Measurements from ENCODE around the gene CRY2.

Gene CRY2

DNA sequence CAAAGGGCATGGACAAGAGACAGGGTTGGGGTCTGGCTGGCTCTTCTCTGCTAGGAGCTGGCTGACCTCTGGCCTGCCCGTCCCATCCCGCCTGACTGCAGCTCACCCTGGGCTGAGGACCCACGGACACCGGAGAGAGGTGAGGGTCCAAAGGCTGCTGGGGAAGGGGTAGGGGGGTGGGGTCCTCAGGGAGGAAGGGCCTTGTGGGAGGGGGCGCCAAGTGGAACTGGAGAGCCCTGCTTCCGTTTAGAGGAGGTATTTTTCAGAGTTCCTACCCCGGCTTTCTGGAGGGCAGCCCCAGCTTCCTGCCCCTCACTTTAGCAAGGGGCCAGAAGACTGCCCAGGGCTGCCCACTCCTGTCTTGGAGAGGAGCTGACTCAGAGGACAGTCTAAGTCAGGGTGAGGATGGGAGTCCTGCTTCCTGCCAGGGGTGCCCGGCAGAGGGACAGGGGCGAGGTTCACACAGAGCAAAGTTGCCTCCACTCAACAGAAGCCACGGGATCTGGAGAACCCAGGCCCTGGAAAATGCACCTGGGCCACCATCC lies 82.3 kb downstream of the CRY2 start:
- no peak for DNase-seq (ENCODE audit: low read depth in 1 of 2, low spot score in 1 of 2)

DNA sequence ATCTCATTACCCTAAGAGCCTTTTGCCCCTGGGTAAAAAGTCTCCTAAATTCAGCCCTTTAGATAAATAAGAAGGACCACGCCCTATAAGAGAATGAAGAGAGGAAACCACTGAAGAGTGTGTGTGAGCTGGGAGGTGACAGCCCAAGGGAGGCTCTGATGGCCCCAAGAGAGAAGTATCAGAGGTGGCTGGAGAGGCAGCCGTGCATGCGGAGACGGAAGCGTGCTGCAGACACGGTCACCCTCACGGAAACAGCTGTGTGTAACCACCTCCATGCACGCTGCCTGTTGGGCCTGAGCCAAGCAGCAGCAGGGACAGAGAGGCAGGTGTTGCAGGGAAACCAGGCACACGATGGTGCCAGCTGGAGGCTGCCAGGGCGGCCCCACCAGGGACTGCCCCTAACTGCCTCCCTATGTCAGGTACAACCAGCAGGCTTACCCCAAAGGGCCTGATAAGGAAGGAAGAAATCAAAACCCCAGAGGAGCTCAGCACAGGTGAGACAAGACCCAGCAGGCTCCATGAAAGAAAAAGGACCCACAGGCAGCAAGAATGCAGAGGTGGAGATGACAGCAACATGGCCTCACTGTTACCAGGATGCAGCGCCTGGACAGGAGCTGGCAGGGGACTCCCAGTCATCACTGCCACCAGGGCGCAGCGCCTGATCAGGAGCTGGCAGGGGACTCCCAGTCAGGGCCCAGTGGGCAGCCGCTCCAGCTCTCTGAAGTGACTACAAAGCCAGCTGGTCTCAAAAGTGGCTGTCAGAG lies 82.9 kb downstream of the CRY2 start:
- DNase-seq (ENCODE audit: low read depth in 1 of 2, low spot score in 1 of 2), result no peak

DNA sequence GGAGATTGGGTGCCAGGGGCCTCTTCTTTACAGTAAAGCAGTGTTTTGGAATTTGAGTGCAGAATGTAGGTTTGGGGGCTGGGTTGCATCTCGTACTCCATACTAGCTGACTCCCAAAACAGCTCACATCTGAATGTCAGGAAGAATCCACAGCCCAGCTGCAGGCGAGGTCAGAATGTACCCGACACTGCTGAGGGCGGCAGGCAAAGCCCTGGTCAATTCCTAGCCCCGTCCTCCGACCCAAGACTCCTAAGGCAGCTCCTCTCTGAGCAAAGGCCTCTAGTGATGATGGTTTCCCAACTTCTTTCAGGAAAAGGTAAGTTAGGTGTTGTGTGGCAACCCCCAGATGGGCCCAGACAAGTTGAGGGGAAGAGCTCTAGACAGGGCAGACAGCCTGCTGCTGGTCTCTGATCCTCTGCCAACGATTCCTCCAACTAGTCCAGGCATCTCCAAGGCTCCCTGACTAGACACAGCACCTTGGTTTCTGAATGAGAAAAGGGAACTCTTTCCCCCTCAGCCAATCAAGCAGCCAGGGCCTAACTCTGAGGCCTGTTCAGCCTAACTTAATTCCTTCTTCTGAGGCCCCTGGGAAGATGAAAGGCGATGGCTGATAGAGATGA lies 83.8 kb downstream of the CRY2 start:
- DNase-seq (ENCODE audit: low read depth in 1 of 2, low spot score in 1 of 2), result no peak

DNA sequence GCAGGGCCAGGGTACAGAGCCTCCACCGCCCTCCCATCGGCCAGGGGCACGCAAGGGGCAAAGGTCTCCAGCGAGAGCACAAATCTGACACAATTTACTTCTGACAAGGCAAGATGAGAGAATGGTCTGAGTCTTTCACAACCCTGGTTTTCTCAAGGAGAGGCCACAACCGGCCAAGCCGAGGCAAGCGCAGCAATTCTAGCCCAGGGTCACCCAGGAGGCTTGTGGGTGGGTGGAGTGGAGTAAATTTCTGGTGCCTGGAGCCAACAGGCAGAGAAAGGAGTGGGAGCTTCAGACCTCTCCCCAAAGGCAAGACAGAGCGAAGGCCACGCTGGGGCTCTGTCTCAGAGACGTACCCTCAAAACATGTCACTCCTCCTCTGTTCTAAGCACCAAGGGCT lies 84.5 kb downstream of the CRY2 start:
- DNase-seq (ENCODE audit: low read depth in 1 of 2, low spot score in 1 of 2), result no peak

DNA sequence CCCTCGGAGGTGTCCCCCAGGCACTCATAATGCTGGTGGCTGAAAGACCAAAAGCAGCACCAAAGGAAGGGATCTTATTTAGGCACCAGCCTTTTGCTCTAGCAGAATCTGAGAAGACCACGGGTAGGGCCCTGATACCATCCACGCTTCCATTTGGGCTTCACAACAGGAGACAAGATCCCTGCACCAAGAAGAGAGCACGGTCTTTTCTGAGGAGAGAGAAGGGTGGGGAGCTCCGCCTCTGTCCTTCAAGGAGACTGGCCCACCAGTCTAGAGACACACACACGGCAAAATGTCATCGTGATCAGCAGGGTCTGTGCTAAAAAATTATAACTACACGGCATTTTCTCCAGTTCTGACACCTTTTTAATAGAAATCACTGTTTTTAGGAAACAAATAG lies 84.9 kb downstream of the CRY2 start:
- no peak for DNase-seq (ENCODE audit: low read depth in 1 of 2, low spot score in 1 of 2)

Measured in stimulated activated CD4-positive, alpha-beta T cell treated with anti-CD3 and anti-CD28 coated beads, Interleukin-15, amount 100 ng/mL, for 1 hour (primary cell).